Suprapubic skin (tissue), 4 donors: ENCODE data around the gene CSPG5. TPM values are rescaled to one million over a fixed set of nuclear protein-coding genes. Genes with fewer than 3 reads are reported as not detected.

Source experiments
- DNase-seq, 2 donors: peaks; one replicate each; pipeline ENCODE4 v3.0.0-alpha.2; 2019; ENCODE audit warnings: low spot score in 2 of 2
- H3K27ac ChIP-seq: fragments of 200-600 bp; sonication (generic); one replicate; pipeline ENCODE4 v1.5.1; 2019
- H3K27me3 ChIP-seq: fragments of 200-600 bp; sonication (generic); one replicate; pipeline ENCODE4 v1.5.1; 2019
- H3K36me3 ChIP-seq: fragments of 200-600 bp; sonication (generic); one replicate; pipeline ENCODE4 v1.5.1; 2019
- H3K4me1 ChIP-seq: fragments of 200-600 bp; sonication (generic); one replicate; pipeline ENCODE4 v1.5.1; 2019
- H3K4me3 ChIP-seq: fragments of 200-600 bp; sonication (generic); one replicate; pipeline ENCODE4 v1.5.1; 2019; ENCODE audit warnings: mild to moderate bottlenecking
- H3K9me3 ChIP-seq: fragments of 200-600 bp; sonication (generic); one replicate; pipeline ENCODE4 v1.5.1; 2019
- EP300 ChIP-seq: sonication (generic); formaldehyde crosslinking; IDR thresholded peaks from one replicate; pipeline ENCODE4 v1.6.1; 2017; ENCODE audit warnings: antibody characterized with exemption
- POLR2A ChIP-seq, 2 donors: fragments of 450-650 bp; IDR thresholded peaks; one replicate each; pipeline ENCODE4 v1.6.1; 2017; ENCODE audit warnings: antibody characterized with exemption in 2 of 2, mild to moderate bottlenecking in 2 of 2, moderate library complexity in 2 of 2
- POLR2AphosphoS5 ChIP-seq, 3 donors: sonication (generic); formaldehyde crosslinking; IDR thresholded peaks; one replicate each; pipeline ENCODE4 v1.6.1; 2017; ENCODE audit warnings: antibody characterized with exemption in 3 of 3
- WGBS: methylation state at CpG from one replicate; pipeline ENCODE4 v1.1.5; 2018; 5-methylcytosine and 5-hydroxymethylcytosine counted together
- total RNA-seq, 4 donors: library from RNA; depleted of rRNA; stranded (reverse); fragments of >200 nt; gene quantifications; one replicate each; pipeline ENCODE4 v1.1.0, GENCODE V29; 2016
- TF ChIP-seq, protein P1 (sequence below), 2 donors: fragments of 200-600 bp in 1 of 2; fragments of 450-650 bp in 1 of 2; sonication (generic) in 1 of 2; IDR thresholded peaks; one replicate each; pipeline ENCODE4 v1.5.1; 2016 to 2019; ENCODE audit warnings: antibody characterized with exemption in 2 of 2, mild to moderate bottlenecking in 1 of 2, moderate library complexity in 1 of 2

Gene CSPG5
- total RNA-seq, 4 donors from 2014 or later, result 2.3 to 2.7 (median 2.4) TPM; not detected in 1

- Histone ChIP-seq H3K27me3 (no peaks in the 10 kb centered on the region), H3K9me3 (no peaks in the 10 kb centered on the region), H3K36me3 (no peaks in the 10 kb centered on the region), H3K27ac (no peak overlapping the region), H3K4me3 (no peak overlapping the region), H3K4me1 (peaks cover under 1% of the 10 kb centered on the region)
- TF ChIP-seq POLR2AphosphoS5 (IDR thresholded peaks at IDR 0.05) (no peak), EP300 (no peak), POLR2A (IDR thresholded peaks at IDR 0.05) (no peak)
- TF ChIP-seq, protein P1, sequence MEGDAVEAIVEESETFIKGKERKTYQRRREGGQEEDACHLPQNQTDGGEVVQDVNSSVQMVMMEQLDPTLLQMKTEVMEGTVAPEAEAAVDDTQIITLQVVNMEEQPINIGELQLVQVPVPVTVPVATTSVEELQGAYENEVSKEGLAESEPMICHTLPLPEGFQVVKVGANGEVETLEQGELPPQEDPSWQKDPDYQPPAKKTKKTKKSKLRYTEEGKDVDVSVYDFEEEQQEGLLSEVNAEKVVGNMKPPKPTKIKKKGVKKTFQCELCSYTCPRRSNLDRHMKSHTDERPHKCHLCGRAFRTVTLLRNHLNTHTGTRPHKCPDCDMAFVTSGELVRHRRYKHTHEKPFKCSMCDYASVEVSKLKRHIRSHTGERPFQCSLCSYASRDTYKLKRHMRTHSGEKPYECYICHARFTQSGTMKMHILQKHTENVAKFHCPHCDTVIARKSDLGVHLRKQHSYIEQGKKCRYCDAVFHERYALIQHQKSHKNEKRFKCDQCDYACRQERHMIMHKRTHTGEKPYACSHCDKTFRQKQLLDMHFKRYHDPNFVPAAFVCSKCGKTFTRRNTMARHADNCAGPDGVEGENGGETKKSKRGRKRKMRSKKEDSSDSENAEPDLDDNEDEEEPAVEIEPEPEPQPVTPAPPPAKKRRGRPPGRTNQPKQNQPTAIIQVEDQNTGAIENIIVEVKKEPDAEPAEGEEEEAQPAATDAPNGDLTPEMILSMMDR (IDR thresholded peaks at IDR 0.05), result no peak
- 64% methylated on average over 6 of the region's 6 CpGs for WGBS
- no peak for DNase-seq
Measured at GRCh38 chr3:47527952-47528725, 50.5 kb downstream of the CSPG5 start.

GRCh38 chr3:47525617-47526016 lies 53.0 kb downstream of the CSPG5 start:
- WGBS, result 84% methylated on average over 4 of the region's 4 CpGs
- peaks cover 5% of the 10 kb centered on the region for H3K4me1 ChIP-seq
- H3K27me3 ChIP-seq, result no peaks in the 10 kb centered on the region
- no peak for DNase-seq
- TF ChIP-seq, protein P1 (IDR thresholded peaks at IDR 0.05), result no peak
- TF ChIP-seq POLR2AphosphoS5 (IDR thresholded peaks at IDR 0.05), result no peak
- no peak for TF ChIP-seq POLR2A (IDR thresholded peaks at IDR 0.05)
- no peak for TF ChIP-seq EP300
- H3K36me3 ChIP-seq, result no peaks in the 10 kb centered on the region
- H3K4me3 ChIP-seq, result no peak overlapping the region
- no peaks in the 10 kb centered on the region for H3K9me3 ChIP-seq
- no peak overlapping the region for H3K27ac ChIP-seq

DNA sequence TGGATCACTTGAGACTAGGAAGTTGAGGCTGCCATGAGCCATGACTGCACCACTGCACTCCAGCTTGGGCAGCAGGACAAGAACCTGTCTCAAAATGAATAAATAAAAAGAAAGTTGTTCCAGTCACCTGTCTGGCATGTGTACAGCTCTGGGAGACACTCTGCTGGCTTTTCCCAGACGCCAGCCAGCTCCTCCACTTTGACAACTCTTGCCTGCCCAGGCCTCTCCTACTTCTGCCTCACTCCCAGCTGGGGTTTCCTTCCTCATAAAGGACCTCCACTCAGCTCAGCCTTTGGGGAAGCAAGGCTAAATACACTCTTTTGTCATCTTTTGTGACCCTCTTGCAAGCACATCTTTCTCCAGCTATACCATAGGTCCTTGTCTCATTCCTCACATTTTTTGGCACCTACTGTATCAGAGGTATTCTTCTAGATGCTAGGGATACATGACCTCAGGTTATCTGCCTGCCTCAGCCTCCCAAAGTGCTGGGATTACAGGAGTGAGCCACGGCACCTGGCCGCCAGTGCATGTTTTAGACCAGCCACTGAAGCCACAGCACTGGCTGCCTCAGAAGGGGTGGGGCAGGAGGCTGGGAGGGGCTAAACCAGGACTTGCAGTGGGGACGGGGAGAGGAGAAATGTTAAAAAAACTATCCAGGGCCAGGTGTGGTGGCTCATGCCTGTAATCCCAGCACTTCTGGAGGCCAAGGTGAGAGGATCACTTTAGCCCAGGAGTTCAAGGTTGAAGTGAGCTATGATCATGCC lies 55.2 kb downstream of the CSPG5 start:
- DNase-seq, result no peak
- Histone ChIP-seq H3K4me1 (peaks cover 5% of the 10 kb centered on the region), H3K36me3 (no peaks in the 10 kb centered on the region), H3K9me3 (no peaks in the 10 kb centered on the region), H3K4me3 (no peak overlapping the region), H3K27me3 (no peaks in the 10 kb centered on the region), H3K27ac (no peak overlapping the region)
- TF ChIP-seq POLR2A (IDR thresholded peaks at IDR 0.05) (no peak), EP300 (no peak)
- WGBS, result 50% methylated on average over 4 of the region's 4 CpGs

- H3K4me1 ChIP-seq, result peaks cover 5% of the 10 kb centered on the region
- TF ChIP-seq, protein P1 (IDR thresholded peaks at IDR 0.05), result peak; percentile 84 to 87
- TF ChIP-seq POLR2A (IDR thresholded peaks at IDR 0.05) (no peak), EP300 (no peak), POLR2AphosphoS5 (IDR thresholded peaks at IDR 0.05) (no peak)
- no peak overlapping the region for H3K27ac ChIP-seq
- DNase-seq, result peak; percentile 86
- H3K36me3 ChIP-seq, result no peaks in the 10 kb centered on the region
- H3K9me3 ChIP-seq, result no peaks in the 10 kb centered on the region
- no peak overlapping the region for H3K4me3 ChIP-seq
- 45% methylated on average over 15 of the region's 15 CpGs for WGBS
- no peaks in the 10 kb centered on the region for H3K27me3 ChIP-seq
Measured at GRCh38 chr3:47522082-47522987, 56.3 kb downstream of the CSPG5 start.

- H3K27me3 ChIP-seq, result no peaks in the 10 kb centered on the region
- TF ChIP-seq POLR2A (IDR thresholded peaks at IDR 0.05) (no peak), EP300 (no peak), POLR2AphosphoS5 (IDR thresholded peaks at IDR 0.05) (no peak)
- TF ChIP-seq, protein P1 (IDR thresholded peaks at IDR 0.05), result no peak
- DNase-seq, result no peak
Measured at GRCh38 chr3:47520756-47521155, 57.9 kb downstream of the CSPG5 start.

More at GRCh38 chr3:47520756-47521155, 57.9 kb downstream of the CSPG5 start:
- no peak overlapping the region for H3K27ac ChIP-seq
- no peak overlapping the region for H3K4me3 ChIP-seq
- no peaks in the 10 kb centered on the region for H3K9me3 ChIP-seq
- peaks cover 5% of the 10 kb centered on the region for H3K4me1 ChIP-seq
- H3K36me3 ChIP-seq, result no peaks in the 10 kb centered on the region
